GM18517 (cell line): ENCODE measurements around the gene SLC43A1.
"Not testable (repeated sequence)": the region's sequence is repeated elsewhere in the genome, so short reads cannot be mapped to it uniquely, and the experiment has no call there.

Experiments
- ATAC-seq: cut with Tn5 transposase; IDR thresholded peaks from one replicate; pipeline ENCODE4 v1.9.1; 2021; ENCODE audit warnings: mild to moderate bottlenecking, moderate library complexity; ENCODE audit not compliant: unreplicated experiment

SLC43A1 gene

GRCh38 chr11:57462597-57462996 is 52.9 kb downstream of the SLC43A1 start:
- no peak for ATAC-seq

GRCh38 chr11:57461841-57462489 is 53.5 kb downstream of the SLC43A1 start:
- no peak for ATAC-seq

GRCh38 chr11:57460758-57461749 is 54.4 kb downstream of the SLC43A1 start:
- no peak for ATAC-seq

- no peak for ATAC-seq
Measured at GRCh38 chr11:57460022-57460757, 55.3 kb downstream of the SLC43A1 start, which contains the start of gene RTN4RL2. Gene RTN4RL2, plus strand, starts transcription at chr11:57460528. Its CDS starts 338 bp downstream, at chr11:57460866.

GRCh38 chr11:57459164-57460021 is 56.1 kb downstream of the SLC43A1 start:
- ATAC-seq = no peak

GRCh38 chr11:57458410-57459163 is 56.9 kb downstream of the SLC43A1 start:
- ATAC-seq = no peak

- no peak for ATAC-seq
Measured at GRCh38 chr11:57458060-57458409, 57.5 kb downstream of the SLC43A1 start.

GRCh38 chr11:57457643-57458023 is 57.9 kb downstream of the SLC43A1 start:
- peak; percentile 41 for ATAC-seq

GRCh38 chr11:57456960-57457642 is 58.4 kb downstream of the SLC43A1 start:
- peak; percentile 62 for ATAC-seq

GRCh38 chr11:57453543-57454177 is 61.8 kb downstream of the SLC43A1 start:
- ATAC-seq = no peak

- no peak for ATAC-seq
Measured at GRCh38 chr11:57446055-57446454, 69.4 kb downstream of the SLC43A1 start.

GRCh38 chr11:57445122-57445394 is 70.4 kb downstream of the SLC43A1 start:
- not testable (repeated sequence) for ATAC-seq

- no peak for ATAC-seq
Measured at GRCh38 chr11:57444362-57445121, 71.0 kb downstream of the SLC43A1 start.

- ATAC-seq = no peak
Measured at GRCh38 chr11:57440744-57441414, 74.6 kb downstream of the SLC43A1 start.

GRCh38 chr11:57439786-57440185 is 75.7 kb downstream of the SLC43A1 start:
- no peak for ATAC-seq

- ATAC-seq = no peak
Measured at GRCh38 chr11:57438345-57439285, 76.9 kb downstream of the SLC43A1 start.
